ENCODE data around the gene MARCHF5. TPM values are rescaled to one million over a fixed set of nuclear protein-coding genes. Genes with fewer than 3 reads are reported as not detected.

MARCHF5 gene
- total and polyA plus RNA-seq, 2 of the 8 experiments (the other 6 are each of a cell fraction or from before 2014, with no cell fraction given) = 8.7 to 26.8 TPM

GRCh38 chr10:92387289-92387940 lies 96.4 kb downstream of the MARCHF5 start:
- H3K23me2 ChIP-seq (ENCODE audit: low read depth, low read length) = no peaks in the 10 kb centered on the region
- FAIRE-seq (peak; percentile 99), DNase-seq (ENCODE audit: low read depth in 1 of 2, low spot score in 2 of 2) (peak; percentile 71 to 94)
- H3K14ac ChIP-seq (ENCODE audit: insufficient read length) = no peak overlapping the region
- H3K56ac ChIP-seq (replicated peaks; ENCODE audit: insufficient read length, low read depth, low read length) = no peak overlapping the region
- no peak overlapping the region for H3K4ac ChIP-seq (replicated peaks; ENCODE audit: insufficient read length, low read depth, low read length)
- no peak overlapping the region for H3K9ac ChIP-seq (replicated peaks in 1 of 4; ENCODE audit: extremely low read depth in 1 of 4, low read depth in 3 of 4, low read length in 3 of 4)
- H2BK120ac ChIP-seq (replicated peaks; ENCODE audit: low read depth, low read length) = no peak overlapping the region
- peak overlapping the region; percentile 68; the same call in 1 of the 2 replicates for H2AFZ ChIP-seq (ENCODE audit: low read length)
- no peak overlapping the region for H3K27ac ChIP-seq (ENCODE audit: low read depth, low read length)
- no peak overlapping the region for H3K4me3 ChIP-seq (ENCODE audit: extremely low read depth in 1 of 4, insufficient read depth in 2 of 4, low read depth in 3 of 4, low read length in 4 of 4)
- no peak overlapping the region for H2BK20ac ChIP-seq (ENCODE audit: low read length)
- H3K36me3 ChIP-seq (ENCODE audit: control insufficient read depth in 2 of 4, insufficient read depth in 4 of 4, low read length in 3 of 4) = no peaks in the 10 kb centered on the region
- H3K9me3 ChIP-seq (ENCODE audit: insufficient read depth in 2 of 2, low read depth in 1 of 2, low read length in 1 of 2) = no peaks in the 10 kb centered on the region
- H3K4me2 ChIP-seq (ENCODE audit: insufficient read depth in 1 of 2, low read depth in 2 of 2, low read length in 2 of 2) = peak overlapping the region in 1 of 2 experiments; percentile 22; a peak in 1 of 4 replicates
- WGBS, 2 experiments (ENCODE audit: extremely low coverage in 1 of 2, insufficient coverage in 1 of 2, insufficient read length in 1 of 2, insufficient replicate concordance in 2 of 2, low coverage in 1 of 2, low lambda C conversion rate in 2 of 2, missing lambda C conversion rate in 1 of 2) = 34% methylated on average over 11 of the region's 11 CpGs; no CpG with 5 or more reads in 1 of the 2 experiments
- H2BK12ac ChIP-seq (ENCODE audit: low read depth, low read length) = no peak overlapping the region
- ChIA-PET CTCF (ENCODE audit: partially characterized antibody) (interaction anchor here (0.6 to 0.9 kb wide), 2 partner anchors 23 to 65 kb away, joined by 3 read pairs; no protein-coding TSS in a partner anchor), POLR2A (ENCODE audit: partially characterized antibody) (no interaction called here)
- H4K20me1 ChIP-seq (replicated peaks in 1 of 2; ENCODE audit: control insufficient read depth in 1 of 2, insufficient read depth in 2 of 2, low read length in 2 of 2) = no peaks in the 10 kb centered on the region
- H4K91ac ChIP-seq (replicated peaks; ENCODE audit: insufficient read length, low read length) = no peak overlapping the region
- H2BK5ac ChIP-seq (ENCODE audit: low read depth, low read length) = no peak overlapping the region; the same call in 1 of the 2 replicates
- peaks cover 3 to 8% (median 3%) of the 10 kb centered on the region in 4 experiments; a peak in 5 of 7 replicates for H3K4me1 ChIP-seq (replicated peaks in 1 of 4; ENCODE audit: control insufficient read depth in 3 of 4, insufficient read depth in 4 of 4, low read length in 3 of 4)
- no peak overlapping the region for H4K8ac ChIP-seq (ENCODE audit: extremely low read depth, insufficient read depth, low read length)
- no peak overlapping the region for H2BK15ac ChIP-seq (ENCODE audit: low read length)
- H2AK5ac ChIP-seq (ENCODE audit: low read depth, low read length) = no peak overlapping the region
- no peaks in the 10 kb centered on the region for H3K79me2 ChIP-seq (ENCODE audit: control insufficient read depth in 1 of 2, insufficient read depth in 2 of 2, low read length in 2 of 2)
- H3K18ac ChIP-seq (ENCODE audit: extremely low read depth, low read length) = 0 out of 2 replicates have a peak overlapping the region, but pooled peaks have one; percentile 39
- no peaks in the 10 kb centered on the region for H3K79me1 ChIP-seq (ENCODE audit: low read depth, low read length)
- no peak overlapping the region for H3K23ac ChIP-seq (ENCODE audit: insufficient read length)
- H4K5ac ChIP-seq (ENCODE audit: insufficient read length, low read depth, low read length) = no peak overlapping the region
- no peaks in the 10 kb centered on the region for H3K27me3 ChIP-seq (replicated peaks in 1 of 4; ENCODE audit: control insufficient read depth in 3 of 4, extremely low read depth in 1 of 4, insufficient read depth in 3 of 4, low read length in 3 of 4)
- peak; percentile 93 for TF ChIP-seq CREB1 (IDR thresholded peaks at IDR 0.05)
- peak; percentile 95 for TF ChIP-seq YY1 (IDR thresholded peaks at IDR 0.05; ENCODE audit: low read depth, low read length)
- TF ChIP-seq RXRA (IDR thresholded peaks at IDR 0.05; ENCODE audit: insufficient read depth, low read depth, low read length) = no peak
- 0 out of 2 replicates have a peak, but pooled peaks have one; percentile 77 for TF ChIP-seq TCF12 (IDR thresholded peaks at IDR 0.05; ENCODE audit: low read depth, low read length)
- TF ChIP-seq SIN3A (conservative IDR thresholded peaks at IDR 0.05 in 1 of 2, IDR thresholded peaks at IDR 0.05 in 1 of 2; ENCODE audit: low read depth in 1 of 2, low read length in 2 of 2) = peak; percentile 99 to 100
- no peak for TF ChIP-seq KDM4A (IDR thresholded peaks at IDR 0.05; ENCODE audit: low read depth, low read length, severe bottlenecking)
- TF ChIP-seq POLR2AphosphoS5 (IDR thresholded peaks at IDR 0.05; ENCODE audit: low read depth, low read length) = no peak
- TF ChIP-seq, protein P1, sequence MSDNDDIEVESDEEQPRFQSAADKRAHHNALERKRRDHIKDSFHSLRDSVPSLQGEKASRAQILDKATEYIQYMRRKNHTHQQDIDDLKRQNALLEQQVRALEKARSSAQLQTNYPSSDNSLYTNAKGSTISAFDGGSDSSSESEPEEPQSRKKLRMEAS (IDR thresholded peaks at IDR 0.05) = peak; percentile 57
- no peak for TF ChIP-seq CEBPB (IDR thresholded peaks at IDR 0.05; ENCODE audit: low read depth, low read length)
- peak; percentile 84; the same call in 1 of the 2 replicates for TF ChIP-seq SP1 (IDR thresholded peaks at IDR 0.05; ENCODE audit: low read depth, low read length)
- TF ChIP-seq, protein P2, sequence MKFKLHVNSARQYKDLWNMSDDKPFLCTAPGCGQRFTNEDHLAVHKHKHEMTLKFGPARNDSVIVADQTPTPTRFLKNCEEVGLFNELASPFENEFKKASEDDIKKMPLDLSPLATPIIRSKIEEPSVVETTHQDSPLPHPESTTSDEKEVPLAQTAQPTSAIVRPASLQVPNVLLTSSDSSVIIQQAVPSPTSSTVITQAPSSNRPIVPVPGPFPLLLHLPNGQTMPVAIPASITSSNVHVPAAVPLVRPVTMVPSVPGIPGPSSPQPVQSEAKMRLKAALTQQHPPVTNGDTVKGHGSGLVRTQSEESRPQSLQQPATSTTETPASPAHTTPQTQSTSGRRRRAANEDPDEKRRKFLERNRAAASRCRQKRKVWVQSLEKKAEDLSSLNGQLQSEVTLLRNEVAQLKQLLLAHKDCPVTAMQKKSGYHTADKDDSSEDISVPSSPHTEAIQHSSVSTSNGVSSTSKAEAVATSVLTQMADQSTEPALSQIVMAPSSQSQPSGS (IDR thresholded peaks at IDR 0.05; ENCODE audit: low read length) = peak; percentile 94

All from H1 (cell line).